ENCODE data around the gene SYT3.

DNA sequence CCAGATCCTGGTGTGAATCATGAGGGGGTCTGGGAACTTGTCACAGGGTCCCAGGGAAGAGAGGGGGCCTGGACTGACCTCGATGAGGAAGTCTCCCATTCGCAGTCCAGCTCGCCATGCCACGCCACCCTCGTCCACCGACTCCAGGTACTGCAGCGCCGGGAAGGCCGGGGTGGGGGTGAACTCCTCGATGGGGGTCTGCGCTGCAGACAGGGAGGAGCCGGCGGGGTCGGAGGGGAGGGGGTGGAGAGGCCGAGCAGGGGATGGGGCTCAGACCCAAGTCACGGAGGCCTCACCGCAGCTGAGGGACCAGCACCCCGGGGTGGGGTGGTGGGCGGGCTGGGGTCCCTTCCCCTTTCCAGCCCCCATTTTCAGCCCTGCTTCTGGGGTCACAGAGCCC, 49.1 kb upstream of the SYT3 start:
- TF ChIP-seq POLR2A (IDR thresholded peaks at IDR 0.05) (no peak), POLR2AphosphoS5 (IDR thresholded peaks at IDR 0.05) (no peak)

All from sigmoid colon (tissue), 4 donors.